Left lung (tissue), 10 donors: ENCODE measurements around the gene CSNK1A1. TPM values are rescaled to one million over a fixed set of nuclear protein-coding genes. Genes with fewer than 3 reads are reported as not detected.
A peak's percentile ranks its signal among the peaks of the same experiment; 100 is the strongest.

Experiments used
- ATAC-seq: fragments of 200-7000 bp; cut with Tn5 transposase; one replicate; pipeline ENCODE4 v1.9.1; 2020; ENCODE audit warnings: moderate library complexity
- DNase-seq, 4 donors: peaks; one replicate each; pipeline ENCODE4 v3.0.0-alpha.2; 2013 to 2020
- H3K27ac ChIP-seq, 2 donors: fragments of 200-600 bp; sonication (generic) in 1 of 2; one replicate each; pipeline versions ENCODE4 v1.5.0 to v1.8.0; 2020 to 2021
- H3K27me3 ChIP-seq, 2 donors: fragments of 200-600 bp; sonication (generic) in 1 of 2; one replicate each; pipeline versions ENCODE4 v1.5.0 to v1.8.0; 2020 to 2021
- H3K36me3 ChIP-seq, 2 donors: fragments of 200-600 bp; sonication (generic) in 1 of 2; one replicate each; pipeline versions ENCODE4 v1.5.0 to v1.8.0; 2020 to 2021
- H3K4me1 ChIP-seq, 2 donors: fragments of 200-600 bp; one replicate each; pipeline ENCODE4 v1.8.0; 2021
- H3K4me3 ChIP-seq, 2 donors: fragments of 200-600 bp; sonication (generic) in 1 of 2; one replicate each; pipeline versions ENCODE4 v1.5.0 to v1.8.0; 2020 to 2021; ENCODE audit warnings: mild to moderate bottlenecking in 1 of 2
- H3K9me3 ChIP-seq, 2 donors: fragments of 200-600 bp; sonication (generic) in 1 of 2; one replicate each; pipeline versions ENCODE4 v1.5.0 to v1.8.0; 2020 to 2021
- intact Hi-C, 2 donors: fragments of 100-400 bp; cut with DNase I; formaldehyde crosslinking; loops; one replicate each; pipeline versions ENCODE4 v1.11.2 to v1.14.2; 2022
- polyA plus RNA-seq, 6 donors: library from polyadenylated mRNA; unstranded; fragments of 120-200 nt; gene quantifications; one replicate each; pipeline ENCODE4 v1.2.1, GENCODE V29; 2013; ENCODE audit not compliant: insufficient read length in 6 of 6
- total RNA-seq, 2 donors: library from RNA; stranded (reverse); fragmentation: NEBNext Ultra II Directional; extraction: Animal tissue kit (Norgen Biotek cat#: 25700); gene quantifications; one replicate each; pipeline ENCODE4 v1.2.1, GENCODE V29; 2021
- TF ChIP-seq, protein P1 (sequence below), 2 donors: fragments of 200-600 bp; sonication (generic) in 1 of 2; IDR thresholded peaks; one replicate each; pipeline versions ENCODE4 v1.5.0 to v1.8.0; 2021; ENCODE audit warnings: antibody characterized with exemption in 2 of 2
- donor health status: DM: no; HTN: yes; CAD: no.
- donor health status: DM: no; HTN: no; CAD: no.

Gene CSNK1A1
- total and polyA plus RNA-seq, 8 donors: 196 to 218 (median 205) TPM

DNA sequence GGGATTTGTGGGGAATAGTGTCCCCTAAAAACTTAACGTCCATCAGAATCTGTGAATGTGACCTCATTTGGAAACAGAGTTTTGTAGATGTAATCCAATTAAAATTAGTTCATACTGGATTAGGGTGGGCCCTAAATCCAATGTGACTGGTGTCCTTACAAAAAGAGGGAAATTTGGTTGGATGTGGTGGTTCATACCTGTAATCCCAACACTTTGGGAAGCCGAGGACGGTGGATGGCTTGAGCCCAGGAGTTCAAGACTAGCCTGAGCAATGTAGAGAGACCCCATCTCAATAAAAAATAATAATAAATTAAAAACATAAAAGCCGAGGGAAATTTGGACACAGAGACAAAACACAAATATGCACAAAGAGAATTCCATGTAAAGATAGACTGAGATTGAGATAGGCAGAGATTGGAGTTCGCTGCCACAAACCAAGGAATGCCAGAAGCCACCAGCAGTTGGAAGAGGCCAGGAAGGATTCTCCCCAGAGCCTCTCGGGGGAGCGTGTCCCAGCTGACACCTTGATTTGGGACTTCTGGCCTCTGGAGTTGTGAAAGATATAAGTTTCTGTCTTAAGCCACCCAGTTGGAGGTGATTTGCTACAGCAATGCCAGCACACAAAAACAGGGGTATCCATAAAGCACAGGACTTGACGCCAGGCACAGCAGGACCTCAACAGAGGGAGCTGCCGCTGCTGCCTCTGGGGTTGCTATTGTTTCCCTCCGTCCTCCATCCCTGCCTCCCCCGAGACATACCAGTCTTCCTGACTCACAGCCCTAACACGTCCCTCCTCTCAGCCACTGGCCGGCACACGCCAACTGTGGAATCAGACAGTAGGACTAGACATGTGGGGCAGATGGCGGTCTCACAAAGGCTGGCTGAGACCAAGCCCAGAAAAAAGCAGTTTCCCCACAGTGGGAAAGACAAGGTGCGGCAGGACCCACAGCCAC is 98.3 kb downstream of the CSNK1A1 start:
- no peak overlapping the region for H3K4me3 ChIP-seq
- H3K4me1 ChIP-seq: peaks cover 33 to 38% of the 10 kb centered on the region in 2 donors
- ATAC-seq (peak; percentile 45), DNase-seq (peak in 2 of 4 donors; percentile 69 to 73)
- no peaks in the 10 kb centered on the region for H3K27me3 ChIP-seq
- peak overlapping the region; percentile 80 to 84 for H3K27ac ChIP-seq
- intact Hi-C loops: no loop called here
- H3K36me3 ChIP-seq: no peaks in the 10 kb centered on the region
- no peaks in the 10 kb centered on the region for H3K9me3 ChIP-seq
- TF ChIP-seq, protein P1, sequence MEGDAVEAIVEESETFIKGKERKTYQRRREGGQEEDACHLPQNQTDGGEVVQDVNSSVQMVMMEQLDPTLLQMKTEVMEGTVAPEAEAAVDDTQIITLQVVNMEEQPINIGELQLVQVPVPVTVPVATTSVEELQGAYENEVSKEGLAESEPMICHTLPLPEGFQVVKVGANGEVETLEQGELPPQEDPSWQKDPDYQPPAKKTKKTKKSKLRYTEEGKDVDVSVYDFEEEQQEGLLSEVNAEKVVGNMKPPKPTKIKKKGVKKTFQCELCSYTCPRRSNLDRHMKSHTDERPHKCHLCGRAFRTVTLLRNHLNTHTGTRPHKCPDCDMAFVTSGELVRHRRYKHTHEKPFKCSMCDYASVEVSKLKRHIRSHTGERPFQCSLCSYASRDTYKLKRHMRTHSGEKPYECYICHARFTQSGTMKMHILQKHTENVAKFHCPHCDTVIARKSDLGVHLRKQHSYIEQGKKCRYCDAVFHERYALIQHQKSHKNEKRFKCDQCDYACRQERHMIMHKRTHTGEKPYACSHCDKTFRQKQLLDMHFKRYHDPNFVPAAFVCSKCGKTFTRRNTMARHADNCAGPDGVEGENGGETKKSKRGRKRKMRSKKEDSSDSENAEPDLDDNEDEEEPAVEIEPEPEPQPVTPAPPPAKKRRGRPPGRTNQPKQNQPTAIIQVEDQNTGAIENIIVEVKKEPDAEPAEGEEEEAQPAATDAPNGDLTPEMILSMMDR (IDR thresholded peaks at IDR 0.05): no peak

DNA sequence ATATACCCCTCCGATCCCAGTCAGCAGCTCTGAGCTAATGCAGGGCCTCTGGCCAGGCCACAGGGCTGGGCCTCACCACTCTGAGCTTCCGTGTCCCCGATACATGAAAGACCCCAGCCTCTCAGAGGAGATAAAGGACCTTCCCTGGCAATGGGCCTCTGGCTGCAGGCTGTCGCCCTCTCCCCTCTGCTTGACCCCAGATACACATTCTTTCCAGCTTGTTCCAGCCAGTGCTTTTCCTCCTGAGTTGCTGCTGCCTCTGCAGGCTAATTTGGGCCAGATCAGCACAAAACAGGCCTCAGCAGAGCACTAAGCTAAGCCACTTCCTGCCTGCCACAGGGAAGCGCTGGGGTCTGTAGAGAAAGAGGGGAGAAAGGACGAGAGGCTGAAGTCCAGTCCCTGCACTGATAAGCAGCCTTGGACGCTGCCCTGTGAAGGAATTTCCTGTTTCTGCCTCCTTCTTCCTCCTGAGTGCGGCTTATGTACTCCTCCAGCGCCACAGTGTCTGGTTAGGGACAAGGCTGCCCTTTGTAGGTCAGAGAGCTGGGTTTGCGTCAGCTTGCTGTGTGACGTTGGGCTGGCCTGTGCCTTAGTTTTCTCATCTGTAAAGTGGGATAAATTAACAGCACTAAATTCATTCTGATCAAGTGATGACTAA is 99.1 kb downstream of the CSNK1A1 start:
- no peak overlapping the region for H3K4me3 ChIP-seq
- peaks cover 33 to 38% of the 10 kb centered on the region in 2 donors for H3K4me1 ChIP-seq
- H3K36me3 ChIP-seq: no peaks in the 10 kb centered on the region
- no peaks in the 10 kb centered on the region for H3K9me3 ChIP-seq
- H3K27me3 ChIP-seq: no peaks in the 10 kb centered on the region
- H3K27ac ChIP-seq: peak overlapping the region; percentile 80 to 84
- ATAC-seq: peak; percentile 69
- intact Hi-C loops: no loop called here
- DNase-seq: peak in 2 of 4 donors; percentile 62 to 71
- TF ChIP-seq, protein P1 (IDR thresholded peaks at IDR 0.05): no peak

DNA sequence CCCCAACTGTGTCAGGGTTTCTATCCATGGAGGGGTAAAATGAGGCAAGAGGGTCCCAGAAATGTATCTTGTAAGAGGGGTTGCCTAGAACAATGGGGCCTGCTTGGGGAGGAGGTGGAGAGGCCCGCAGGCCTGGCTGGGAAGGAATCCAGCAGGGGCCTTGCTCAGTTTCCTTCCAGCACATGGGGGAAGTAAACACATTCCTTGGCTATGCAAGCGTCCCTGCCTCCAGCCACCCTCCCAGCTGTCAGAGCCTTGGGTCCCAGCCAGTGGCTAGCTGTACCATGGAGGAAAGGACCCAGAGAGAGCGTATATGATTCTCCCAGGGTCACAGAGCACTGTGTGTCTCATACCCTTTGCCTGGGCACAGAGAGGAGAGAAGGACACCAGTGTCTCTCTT is 101.0 kb downstream of the CSNK1A1 start:
- peak in 3 of 4 donors; percentile 63 to 89 (median 77) for DNase-seq
- TF ChIP-seq, protein P1 (IDR thresholded peaks at IDR 0.05): no peak
- peak; percentile 19 for ATAC-seq
- no peak overlapping the region for H3K4me3 ChIP-seq
- intact Hi-C loops: no loop called here
- H3K4me1 ChIP-seq: peaks cover 38% of the 10 kb centered on the region in 2 donors
- no peaks in the 10 kb centered on the region for H3K9me3 ChIP-seq
- H3K27ac ChIP-seq: peak overlapping the region; percentile 80 to 84
- no peaks in the 10 kb centered on the region for H3K27me3 ChIP-seq
- H3K36me3 ChIP-seq: no peaks in the 10 kb centered on the region

DNA sequence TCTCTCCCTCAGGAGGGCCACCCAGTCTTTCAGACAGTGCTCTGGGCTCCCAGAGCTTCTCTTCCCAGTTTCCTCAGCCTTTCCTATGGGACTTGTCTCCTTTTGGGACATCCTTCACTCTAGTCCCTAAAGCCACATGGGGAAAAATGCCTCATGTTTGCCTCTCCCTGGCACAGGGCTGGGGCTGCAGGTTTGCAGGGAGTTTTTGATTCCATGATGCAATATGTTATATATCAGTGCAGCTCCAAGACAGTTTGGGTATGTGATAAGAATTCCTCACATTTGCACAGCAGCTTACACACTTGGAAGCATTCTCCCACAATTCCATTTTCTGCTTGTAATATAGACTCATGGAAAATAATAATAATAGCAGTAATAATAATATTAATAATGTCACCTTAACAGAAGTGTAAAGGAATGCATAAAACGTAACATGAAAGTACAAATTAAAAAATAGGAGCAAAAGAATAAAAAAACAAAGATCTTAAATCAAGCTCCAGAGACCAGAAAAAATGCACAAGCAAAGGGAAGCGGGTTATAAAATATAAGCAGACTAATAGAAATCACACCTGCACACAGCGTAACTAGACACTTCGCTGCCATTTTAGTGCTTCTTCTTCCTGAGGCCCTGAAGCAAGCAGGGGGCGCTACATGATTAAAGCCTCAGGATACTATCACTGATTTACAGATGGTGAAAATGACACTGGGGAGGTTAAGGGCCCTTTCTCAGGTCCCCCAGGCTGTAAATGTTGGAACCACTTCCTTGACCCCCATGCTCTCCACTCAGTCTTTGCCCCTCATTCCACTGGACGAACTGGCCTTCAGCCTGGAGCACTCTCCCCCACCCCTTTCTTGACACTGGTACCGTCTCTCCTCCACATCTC is 102.2 kb downstream of the CSNK1A1 start:
- no peak for DNase-seq
- intact Hi-C loops: loop anchor here (5.0 to 10.0 kb wide), 2 partner anchors 113 to 116 kb away; no protein-coding TSS in a partner anchor

More for the DNA sequence above, 102.2 kb downstream of the CSNK1A1 start:
- Histone ChIP-seq H3K27me3 (no peaks in the 10 kb centered on the region), H3K9me3 (peaks cover 0 to 2% of the 10 kb centered on the region in 2 donors), H3K36me3 (no peaks in the 10 kb centered on the region), H3K4me3 (no peak overlapping the region), H3K4me1 (peaks cover 38% of the 10 kb centered on the region in 2 donors), H3K27ac (peak overlapping the region; percentile 80 to 84)
- TF ChIP-seq, protein P1 (IDR thresholded peaks at IDR 0.05): peak in 1 of 2 donors; percentile 27
- ATAC-seq: peak; percentile 23
